Stomach (tissue), 9 donors: Measurements from ENCODE around the gene ADD1. TPM values are rescaled to one million over a fixed set of nuclear protein-coding genes. Genes with fewer than 3 reads are reported as not detected.

Source experiments
- DNase-seq, 2 donors: peaks; one replicate each; pipeline versions ENCODE4 v3.0.0 to v3.0.0-alpha.2; 2013 to 2019
- H3K27ac ChIP-seq, 5 donors: fragments of 200-600 bp in 4 of 5; sonication (generic) in 4 of 5; one replicate each; pipeline ENCODE4 v1.5.1; 2013 to 2019; ENCODE audit warnings: mild to moderate bottlenecking in 1 of 5, moderate library complexity in 1 of 5
- H3K27me3 ChIP-seq, 3 donors: fragments of 200-600 bp; sonication (generic); one replicate each; pipeline ENCODE4 v1.5.1; 2017 to 2019; ENCODE audit warnings: mixed run types in 1 of 3
- H3K36me3 ChIP-seq, 4 donors: fragments of 200-600 bp; sonication (generic); 1 replicate in 3 of 4; 2 replicates in 1 of 4; pipeline ENCODE4 v1.5.1; 2016 to 2019
- H3K4me1 ChIP-seq, 4 donors: fragments of 200-600 bp; sonication (generic); one replicate each; pipeline ENCODE4 v1.5.1; 2016 to 2019
- H3K4me3 ChIP-seq, 4 donors: fragments of 200-600 bp; sonication (generic) in 3 of 4; one replicate each; pipeline ENCODE4 v1.5.1; 2016 to 2019; ENCODE audit warnings: mild to moderate bottlenecking in 1 of 4
- H3K9me3 ChIP-seq, 4 donors: fragments of 200-600 bp; sonication (generic); one replicate each; pipeline ENCODE4 v1.5.1; 2016 to 2019
- CTCF ChIP-seq, 7 experiments: fragments of 450-650 bp in 4 of 7; fragments of 200-600 bp in 3 of 7; sonication (generic) in 3 of 7; IDR thresholded peaks; one replicate each; pipeline ENCODE4 v1.5.1; 2016 to 2019; ENCODE audit warnings: antibody characterized with exemption in 7 of 7, control low read depth in 2 of 7, mild to moderate bottlenecking in 1 of 7
- EP300 ChIP-seq: sonication (generic); formaldehyde crosslinking; IDR thresholded peaks from one replicate; pipeline ENCODE4 v1.6.1; 2017; ENCODE audit warnings: antibody characterized with exemption
- POLR2A ChIP-seq, 4 donors: fragments of 450-650 bp; IDR thresholded peaks; one replicate each; pipeline ENCODE4 v1.6.1; 2016; ENCODE audit warnings: antibody characterized with exemption in 4 of 4, control low read depth in 2 of 4, mild to moderate bottlenecking in 1 of 4, moderate library complexity in 1 of 4
- POLR2AphosphoS5 ChIP-seq, 3 donors: sonication (generic); formaldehyde crosslinking; IDR thresholded peaks; one replicate each; pipeline ENCODE4 v1.6.1; 2016; ENCODE audit warnings: antibody characterized with exemption in 3 of 3
- WGBS, 5 donors: extraction: QIAGEN DNeasy Blood & Tissue Kit in 3 of 5; methylation state at CpG; one replicate each; pipeline versions ENCODE4 v1.1.5 to v1.1.7; 2013 to 2018; 5-methylcytosine and 5-hydroxymethylcytosine counted together
- intact Hi-C: fragments of 100-400 bp; cut with DNase I; formaldehyde crosslinking; loops from one replicate; pipeline ENCODE4 v1.15.1; 2023; ENCODE audit warnings: low total_unique reads
- polyA plus RNA-seq, 3 donors: library from polyadenylated mRNA; stranded (reverse); fragments of 200-250 nt; gene quantifications; one replicate each; pipeline ENCODE4 v1.2.3, GENCODE V29; 2013
- total RNA-seq, 5 donors: library from RNA; depleted of rRNA; stranded (reverse); fragments of >200 nt; gene quantifications; one replicate each; pipeline versions ENCODE4 v1.1.0 to v1.2.3, GENCODE V29; 2014 to 2016
- donor health status: healthy with polysubstance abuse.
- donor health status: Bipolar disorder and iron deficiency.
- donor health status: healthy.

Gene ADD1
- total and polyA plus RNA-seq, 8 donors = 103 to 1,174 (median 207) TPM

GRCh38 chr4:2932951-2933565, 89.4 kb downstream of the ADD1 start:
- intact Hi-C loops = loop anchor here (10.0 kb wide), 1 partner anchor 168 kb away; no protein-coding TSS in a partner anchor
- H3K4me3 ChIP-seq = peak overlapping the region; percentile 78 to 93 (median 88)
- DNase-seq = peak; percentile 38 to 46
- H3K36me3 ChIP-seq = peaks cover 21 to 55% (median 47%) of the 10 kb centered on the region in 4 donors
- 46 to 63% (median 50%) methylated on average over 12 to 15 of the region's 15 CpGs for WGBS, 5 donors
- H3K9me3 ChIP-seq = no peaks in the 10 kb centered on the region
- H3K27ac ChIP-seq = peak overlapping the region; percentile 84 to 99 (median 94)
- no peaks in the 10 kb centered on the region for H3K27me3 ChIP-seq
- TF ChIP-seq EP300 (no peak), POLR2A (IDR thresholded peaks at IDR 0.05) (no peak), POLR2AphosphoS5 (IDR thresholded peaks at IDR 0.05) (no peak), CTCF (IDR thresholded peaks at IDR 0.05) (no peak)
- H3K4me1 ChIP-seq = peaks cover 66 to 90% (median 77%) of the 10 kb centered on the region in 4 donors

GRCh38 chr4:2933566-2934076, 90.0 kb downstream of the ADD1 start:
- intact Hi-C loops = loop anchor here (10.0 kb wide), 1 partner anchor 169 kb away; no protein-coding TSS in a partner anchor
- peak overlapping the region; percentile 78 to 93 (median 88) for H3K4me3 ChIP-seq
- H3K9me3 ChIP-seq = no peaks in the 10 kb centered on the region
- H3K4me1 ChIP-seq = peaks cover 66 to 85% (median 77%) of the 10 kb centered on the region in 4 donors
- WGBS, 5 donors = 11 to 47% (median 14%) methylated on average over 4 to 31 of the region's 31 CpGs
- peaks cover 21 to 55% (median 47%) of the 10 kb centered on the region in 4 donors for H3K36me3 ChIP-seq
- peak overlapping the region; percentile 84 to 99 (median 94) for H3K27ac ChIP-seq
- peak in 1 of 2 donors; percentile 48 for DNase-seq
- H3K27me3 ChIP-seq = no peaks in the 10 kb centered on the region
- no peak for TF ChIP-seq POLR2A (IDR thresholded peaks at IDR 0.05)
- no peak for TF ChIP-seq POLR2AphosphoS5 (IDR thresholded peaks at IDR 0.05)

DNA sequence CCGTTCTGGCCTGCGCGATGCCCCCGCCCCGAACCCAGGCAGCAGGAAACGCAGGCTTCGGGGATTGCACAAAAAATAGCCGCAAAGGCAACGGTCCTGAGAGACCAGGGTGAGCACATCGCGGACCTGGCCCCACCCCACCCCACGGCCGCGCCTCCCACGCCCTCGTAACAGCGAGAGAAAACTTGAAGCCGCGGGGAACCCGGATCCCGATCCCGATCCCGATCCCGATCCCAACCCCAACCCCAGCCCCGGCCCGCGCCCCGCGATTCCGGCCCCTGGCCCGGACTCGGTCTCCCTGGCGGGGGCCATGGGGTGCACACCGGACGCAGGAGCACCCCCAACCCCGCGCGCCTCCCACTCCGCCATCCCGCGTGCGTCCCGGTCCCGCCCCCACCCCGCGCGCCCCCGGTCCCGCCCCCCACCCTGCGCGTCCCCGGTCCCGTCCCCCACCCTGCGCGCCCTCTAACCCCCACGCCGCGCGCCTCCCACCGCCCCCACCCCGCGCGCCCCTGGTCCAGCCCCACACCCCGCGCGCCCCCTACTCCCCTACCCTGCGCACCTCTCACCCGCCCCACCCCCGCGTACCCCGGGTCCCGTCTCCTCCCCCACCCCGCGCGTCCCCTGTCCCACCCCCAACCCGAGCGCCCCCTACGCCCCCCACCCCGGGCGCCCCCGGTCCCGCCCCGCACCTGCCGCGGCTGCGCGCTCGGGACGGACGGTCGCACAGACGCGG, 90.6 kb downstream of the ADD1 start:
- WGBS, 5 donors = 0 to 2% (median 1%) methylated on average over 24 to 89 of the region's 93 CpGs; no CpG with 5 or more reads in 1 of the 5 donors
- peaks cover 20 to 55% (median 47%) of the 10 kb centered on the region in 4 donors for H3K36me3 ChIP-seq
- peaks cover 66 to 79% (median 76%) of the 10 kb centered on the region in 4 donors for H3K4me1 ChIP-seq
- H3K9me3 ChIP-seq = no peaks in the 10 kb centered on the region
- peak overlapping the region; percentile 94 to 99 (median 97) for H3K27ac ChIP-seq
- H3K4me3 ChIP-seq = peak overlapping the region; percentile 78 to 93 (median 88)
- intact Hi-C loops = loop anchor here (10.0 kb wide), 1 partner anchor 169 kb away; no protein-coding TSS in a partner anchor
- TF ChIP-seq POLR2A (IDR thresholded peaks at IDR 0.05) (no peak), CTCF (IDR thresholded peaks at IDR 0.05) (no peak), POLR2AphosphoS5 (IDR thresholded peaks at IDR 0.05) (no peak), EP300 (no peak)
- no peaks in the 10 kb centered on the region for H3K27me3 ChIP-seq
- peak; percentile 57 to 74 for DNase-seq

- intact Hi-C loops = loop anchor here (10.0 kb wide), 1 partner anchor 170 kb away; no protein-coding TSS in a partner anchor
- peak overlapping the region; percentile 78 to 93 (median 88) for H3K4me3 ChIP-seq
- no peaks in the 10 kb centered on the region for H3K27me3 ChIP-seq
- peaks cover 21 to 56% (median 47%) of the 10 kb centered on the region in 4 donors for H3K36me3 ChIP-seq
- H3K27ac ChIP-seq = peak overlapping the region; percentile 94 to 99 (median 97)
- no peaks in the 10 kb centered on the region for H3K9me3 ChIP-seq
- peaks cover 61 to 71% (median 69%) of the 10 kb centered on the region in 4 donors for H3K4me1 ChIP-seq
- WGBS, 5 donors = 0 to 1% (median 0%) methylated on average over 31 to 70 of the region's 70 CpGs
- TF ChIP-seq CTCF (IDR thresholded peaks at IDR 0.05) (peak in 1 of 7 experiments; percentile 30), POLR2AphosphoS5 (IDR thresholded peaks at IDR 0.05) (peak; percentile 93 to 99 (median 99)), EP300 (no peak), POLR2A (IDR thresholded peaks at IDR 0.05) (peak in 2 of 4 donors; percentile 82 to 93)
- peak; percentile 98 for DNase-seq
Observed at GRCh38 chr4:2934813-2935761, 91.4 kb downstream of the ADD1 start.
